GM21367 (cell line): Measurements from ENCODE around the gene SLC24A4.

Source experiments
- ATAC-seq: cut with Tn5 transposase; IDR thresholded peaks from one replicate; pipeline ENCODE4 v1.9.1; 2021; ENCODE audit not compliant: unreplicated experiment

The SLC24A4 gene

GRCh38 chr14:92455231-92455630, 132.3 kb downstream of the SLC24A4 start:
- ATAC-seq: no peak

GRCh38 chr14:92456215-92457015, 133.4 kb downstream of the SLC24A4 start:
- no peak for ATAC-seq

GRCh38 chr14:92457016-92457565, 134.1 kb downstream of the SLC24A4 start:
- no peak for ATAC-seq

GRCh38 chr14:92458136-92459029, 135.4 kb downstream of the SLC24A4 start:
- no peak for ATAC-seq

GRCh38 chr14:92459030-92459949, 136.3 kb downstream of the SLC24A4 start:
- no peak for ATAC-seq

GRCh38 chr14:92459950-92460421, 137.0 kb downstream of the SLC24A4 start:
- ATAC-seq: no peak

- no peak for ATAC-seq
These were observed 137.6 kb downstream of the SLC24A4 start for GRCh38 chr14:92460541-92460915.

- no peak for ATAC-seq
These were observed 138.1 kb downstream of the SLC24A4 start for GRCh38 chr14:92460916-92461579.

GRCh38 chr14:92461891-92462290, 138.9 kb downstream of the SLC24A4 start:
- no peak for ATAC-seq

- no peak for ATAC-seq
These were observed 139.6 kb downstream of the SLC24A4 start for GRCh38 chr14:92462568-92462967.

GRCh38 chr14:92463141-92463540, 140.2 kb downstream of the SLC24A4 start:
- no peak for ATAC-seq

GRCh38 chr14:92464156-92464555, 141.2 kb downstream of the SLC24A4 start:
- no peak for ATAC-seq

- ATAC-seq: no peak
These were observed 141.8 kb downstream of the SLC24A4 start for GRCh38 chr14:92464716-92465115.

GRCh38 chr14:92465353-92466055, 142.5 kb downstream of the SLC24A4 start:
- ATAC-seq: no peak

GRCh38 chr14:92466059-92466458, 143.1 kb downstream of the SLC24A4 start:
- no peak for ATAC-seq

GRCh38 chr14:92469515-92469914, 146.6 kb downstream of the SLC24A4 start:
- no peak for ATAC-seq

GRCh38 chr14:92470215-92470614, 147.2 kb downstream of the SLC24A4 start:
- ATAC-seq: no peak

- no peak for ATAC-seq
These were observed 147.8 kb downstream of the SLC24A4 start for GRCh38 chr14:92470811-92471210.

GRCh38 chr14:92471919-92472318, 149.0 kb downstream of the SLC24A4 start:
- no peak for ATAC-seq
